ENCODE results near the gene PERM1. TPM values are rescaled to one million over a fixed set of nuclear protein-coding genes. Genes with fewer than 3 reads are reported as not detected.

The PERM1 gene
- total RNA-seq, 6 donors from 2014 or later: 0.15 to 1.0 (median 0.36) TPM; not detected in 2

- Histone ChIP-seq H3K27ac (no peak overlapping the region), H3K27me3 (peaks cover 6 to 61% (median 43%) of the 10 kb centered on the region in 4 donors), H3K36me3 (no peaks in the 10 kb centered on the region), H3K4me3 (no peak overlapping the region), H3K9me3 (no peaks in the 10 kb centered on the region), H3K4me1 (peaks cover 38 to 51% (median 47%) of the 10 kb centered on the region in 4 donors)
- ATAC-seq (ENCODE audit: low FRiP score in 2 of 2): peak in 1 of 2 donors; percentile 51
- DNase-seq: peak; percentile 51 to 81
- 72 to 92% methylated on average over 5 to 15 of the region's 15 CpGs for WGBS, 2 donors
- TF ChIP-seq POLR2A (IDR thresholded peaks at IDR 0.05) (no peak), CTCF (IDR thresholded peaks at IDR 0.05) (peak in 5 of 6 experiments; percentile 16 to 59 (median 55))
Observed at GRCh38 chr1:938088-938683, 43.7 kb downstream of the PERM1 start.

- H3K27me3 ChIP-seq: peaks cover 4 to 54% (median 39%) of the 10 kb centered on the region in 4 donors
- DNase-seq: peak in 1 of 2 donors; percentile 83
Observed at GRCh38 chr1:937521-937920, 44.4 kb downstream of the PERM1 start.

GRCh38 chr1:936348-937264, 45.3 kb downstream of the PERM1 start:
- Histone ChIP-seq H3K9me3 (no peaks in the 10 kb centered on the region), H3K4me1 (peaks cover 24 to 39% (median 35%) of the 10 kb centered on the region in 4 donors), H3K4me3 (no peak overlapping the region), H3K27ac (no peak overlapping the region), H3K36me3 (no peaks in the 10 kb centered on the region), H3K27me3 (peaks cover 2 to 45% (median 29%) of the 10 kb centered on the region in 4 donors)
- no peak for TF ChIP-seq POLR2A (IDR thresholded peaks at IDR 0.05)
- TF ChIP-seq CTCF (IDR thresholded peaks at IDR 0.05): no peak
- no peak for TF ChIP-seq POLR2AphosphoS5 (IDR thresholded peaks at IDR 0.05)
- no peak for TF ChIP-seq EP300 (IDR thresholded peaks at IDR 0.05)
- ATAC-seq (ENCODE audit: low FRiP score in 2 of 2) (no peak), DNase-seq (peak in 1 of 2 donors; percentile 76)
- 78 to 85% methylated on average over 15 to 37 of the region's 45 CpGs for WGBS, 2 donors

More at GRCh38 chr1:937521-937920, 44.4 kb downstream of the PERM1 start:
- no peaks in the 10 kb centered on the region for H3K36me3 ChIP-seq
- no peak overlapping the region for H3K27ac ChIP-seq
- peaks cover 33 to 48% (median 44%) of the 10 kb centered on the region in 4 donors for H3K4me1 ChIP-seq
- H3K4me3 ChIP-seq: no peak overlapping the region
- no peaks in the 10 kb centered on the region for H3K9me3 ChIP-seq
- 72 to 96% methylated on average over 3 to 11 of the region's 16 CpGs for WGBS, 2 donors
- TF ChIP-seq EP300 (IDR thresholded peaks at IDR 0.05): no peak
- TF ChIP-seq POLR2AphosphoS5 (IDR thresholded peaks at IDR 0.05): no peak
- no peak for TF ChIP-seq CTCF (IDR thresholded peaks at IDR 0.05)
- no peak for TF ChIP-seq POLR2A (IDR thresholded peaks at IDR 0.05)
- no peak for ATAC-seq (ENCODE audit: low FRiP score in 2 of 2)

GRCh38 chr1:935751-936231, 46.1 kb downstream of the PERM1 start:
- H3K36me3 ChIP-seq: no peaks in the 10 kb centered on the region
- ATAC-seq (ENCODE audit: low FRiP score in 2 of 2) (no peak), DNase-seq (peak in 1 of 2 donors; percentile 68)
- TF ChIP-seq EP300 (IDR thresholded peaks at IDR 0.05): no peak
- TF ChIP-seq POLR2A (IDR thresholded peaks at IDR 0.05): no peak
- TF ChIP-seq POLR2AphosphoS5 (IDR thresholded peaks at IDR 0.05): no peak
- no peak for TF ChIP-seq CTCF (IDR thresholded peaks at IDR 0.05)
- H3K9me3 ChIP-seq: no peaks in the 10 kb centered on the region
- H3K4me1 ChIP-seq: peaks cover 16 to 31% (median 27%) of the 10 kb centered on the region in 4 donors
- no peak overlapping the region for H3K4me3 ChIP-seq
- peaks cover 2 to 37% (median 24%) of the 10 kb centered on the region in 4 donors for H3K27me3 ChIP-seq
- WGBS, 2 donors: 20 to 47% methylated on average over 5 to 22 of the region's 30 CpGs
- no peak overlapping the region for H3K27ac ChIP-seq

Measured in upper lobe of left lung (tissue), 6 donors.